ENCODE data around the gene DGAT2L6. TPM values are rescaled to one million over a fixed set of nuclear protein-coding genes. Genes with fewer than 3 reads are reported as not detected.

Gene DGAT2L6
- total RNA-seq, 4 donors from 2014 or later: not detected

DNA sequence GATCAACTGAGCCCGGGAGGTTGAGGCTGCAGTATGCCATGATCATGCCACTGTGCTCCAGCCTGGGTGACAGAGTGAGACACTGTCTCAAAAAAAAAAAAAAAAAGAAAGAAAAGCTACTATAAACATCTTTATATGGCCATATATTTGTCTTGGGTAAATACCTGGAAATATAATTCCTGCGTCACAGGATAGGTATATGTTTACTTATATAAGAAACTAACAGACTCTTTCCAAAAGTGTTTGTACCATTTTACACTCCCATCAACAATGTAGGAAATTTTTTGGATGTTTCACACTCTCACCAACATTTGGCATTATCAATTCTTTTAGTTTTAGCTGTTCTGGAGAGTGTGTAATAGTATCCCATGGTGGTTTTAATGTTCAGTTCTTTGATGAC is 70.0 kb downstream of the DGAT2L6 start:
- H3K4me3 ChIP-seq: no peak overlapping the region
- H3K27ac ChIP-seq: no peak overlapping the region
- in situ Hi-C loops (cut with MboI; ENCODE audit: low sequenced_read_pairs in 4 of 4) (no loop called here), intact Hi-C loops (cut with DNase I; ENCODE audit: low total_unique reads) (no loop called here)
- H3K4me1 ChIP-seq: no peaks in the 10 kb centered on the region
- H3K36me3 ChIP-seq: no peaks in the 10 kb centered on the region
- no peak for ATAC-seq
- no peaks in the 10 kb centered on the region for H3K27me3 ChIP-seq
- no peaks in the 10 kb centered on the region for H3K9me3 ChIP-seq
- TF ChIP-seq CTCF (IDR thresholded peaks at IDR 0.05 in 4 of 5, conservative IDR thresholded peaks at IDR 0.05 in 1 of 5): no peak
- no peak for DNase-seq

DNA sequence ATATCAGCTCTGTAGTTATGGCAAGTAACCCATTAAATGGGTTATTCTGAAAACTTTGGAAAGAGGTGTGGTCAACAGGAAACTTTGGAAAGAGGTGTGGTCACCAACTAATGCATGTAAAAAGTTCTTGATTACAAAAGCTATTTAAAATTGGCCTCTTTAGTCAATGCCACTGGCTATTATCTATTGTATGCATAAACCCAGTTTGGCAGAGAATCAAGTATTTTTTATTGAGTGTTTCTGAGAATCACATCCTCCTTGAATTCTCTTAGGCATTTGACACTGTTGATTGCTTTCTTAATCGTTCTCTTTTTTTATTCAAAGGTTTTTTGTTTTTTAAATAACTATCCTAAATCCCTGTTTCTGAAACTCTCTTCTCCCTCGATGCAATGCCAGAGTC is 75.2 kb downstream of the DGAT2L6 start:
- ATAC-seq: no peak
- H3K27me3 ChIP-seq: no peaks in the 10 kb centered on the region
- intact Hi-C loops (cut with DNase I; ENCODE audit: low total_unique reads) (no loop called here), in situ Hi-C loops (cut with MboI; ENCODE audit: low sequenced_read_pairs in 4 of 4) (no loop called here)
- no peaks in the 10 kb centered on the region for H3K36me3 ChIP-seq
- no peak overlapping the region for H3K4me3 ChIP-seq
- no peaks in the 10 kb centered on the region for H3K4me1 ChIP-seq
- no peaks in the 10 kb centered on the region for H3K9me3 ChIP-seq
- DNase-seq: no peak
- no peak for TF ChIP-seq CTCF (IDR thresholded peaks at IDR 0.05 in 4 of 5, conservative IDR thresholded peaks at IDR 0.05 in 1 of 5)
- no peak for TF ChIP-seq POLR2A (IDR thresholded peaks at IDR 0.05)
- no peak overlapping the region for H3K27ac ChIP-seq

DNA sequence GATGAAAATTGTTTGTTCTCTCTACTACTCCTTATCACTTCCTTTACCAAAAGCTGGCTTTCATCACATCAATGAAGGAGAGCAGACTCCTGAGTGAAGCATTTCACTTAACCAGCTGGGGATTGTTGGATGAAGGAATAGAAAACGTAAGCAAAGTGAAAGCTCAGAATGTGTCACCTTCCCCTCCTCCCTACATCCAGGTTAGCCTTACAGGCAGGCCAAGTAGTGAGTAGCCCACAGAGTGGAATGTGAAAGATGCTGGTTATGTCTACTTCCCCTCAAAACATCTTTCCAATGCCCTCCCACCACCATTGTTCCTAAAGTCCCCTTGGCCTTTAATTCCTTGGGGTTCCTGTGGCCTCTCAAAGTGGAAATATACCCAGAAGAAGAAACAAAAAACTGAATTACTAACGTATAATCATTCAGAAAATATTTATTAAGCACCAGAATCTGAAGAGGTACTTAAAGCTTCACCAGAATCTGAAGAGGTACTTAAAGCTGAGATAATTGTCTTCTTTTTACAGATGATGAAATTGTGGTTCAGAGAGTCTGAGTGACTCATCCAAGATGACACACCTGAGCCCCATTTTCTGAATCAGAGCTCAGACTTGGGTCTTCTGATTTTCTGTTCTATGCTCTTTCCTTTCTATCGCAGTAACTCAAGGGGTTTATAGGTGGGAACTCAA is 76.2 kb downstream of the DGAT2L6 start:
- DNase-seq (no peak), ATAC-seq (no peak)
- Histone ChIP-seq H3K27me3 (no peaks in the 10 kb centered on the region), H3K9me3 (no peaks in the 10 kb centered on the region), H3K36me3 (no peaks in the 10 kb centered on the region), H3K27ac (no peak overlapping the region), H3K4me3 (no peak overlapping the region), H3K4me1 (no peaks in the 10 kb centered on the region)
- intact Hi-C loops (cut with DNase I; ENCODE audit: low total_unique reads): no loop called here
- TF ChIP-seq CTCF (IDR thresholded peaks at IDR 0.05 in 4 of 5, conservative IDR thresholded peaks at IDR 0.05 in 1 of 5): no peak
- TF ChIP-seq POLR2A (IDR thresholded peaks at IDR 0.05): no peak
- in situ Hi-C loops (cut with MboI; ENCODE audit: low sequenced_read_pairs in 4 of 4): no loop called here

- DNase-seq (no peak), ATAC-seq (no peak)
- Histone ChIP-seq H3K9me3 (no peaks in the 10 kb centered on the region), H3K4me3 (no peak overlapping the region), H3K36me3 (no peaks in the 10 kb centered on the region), H3K27ac (no peak overlapping the region), H3K27me3 (no peaks in the 10 kb centered on the region), H3K4me1 (no peaks in the 10 kb centered on the region)
- intact Hi-C loops (cut with DNase I; ENCODE audit: low total_unique reads) (no loop called here), in situ Hi-C loops (cut with MboI; ENCODE audit: low sequenced_read_pairs in 4 of 4) (no loop called here)
- TF ChIP-seq CTCF (IDR thresholded peaks at IDR 0.05 in 4 of 5, conservative IDR thresholded peaks at IDR 0.05 in 1 of 5): no peak
- no peak for TF ChIP-seq POLR2A (IDR thresholded peaks at IDR 0.05)
Measured at GRCh38 chrX:70254063-70254400, 76.7 kb downstream of the DGAT2L6 start.

- no peak for ATAC-seq
Measured at GRCh38 chrX:70254909-70255308, 77.6 kb downstream of the DGAT2L6 start.

More at GRCh38 chrX:70254909-70255308, 77.6 kb downstream of the DGAT2L6 start:
- intact Hi-C loops (cut with DNase I; ENCODE audit: low total_unique reads) (no loop called here), in situ Hi-C loops (cut with MboI; ENCODE audit: low sequenced_read_pairs in 4 of 4) (no loop called here)
- Histone ChIP-seq H3K27ac (no peak overlapping the region), H3K27me3 (no peaks in the 10 kb centered on the region), H3K4me1 (no peaks in the 10 kb centered on the region), H3K36me3 (no peaks in the 10 kb centered on the region), H3K4me3 (no peak overlapping the region), H3K9me3 (no peaks in the 10 kb centered on the region)
- no peak for DNase-seq
- TF ChIP-seq POLR2A (IDR thresholded peaks at IDR 0.05): no peak
- no peak for TF ChIP-seq CTCF (IDR thresholded peaks at IDR 0.05 in 4 of 5, conservative IDR thresholded peaks at IDR 0.05 in 1 of 5)

Measured in gastrocnemius medialis (tissue), 4 donors.